CD4-positive, alpha-beta memory T cell (primary cell): Measurements from ENCODE around the gene ADGRL3. TPM values are rescaled to one million over a fixed set of nuclear protein-coding genes. Genes with fewer than 3 reads are reported as not detected.

Experiments
- CTCF ChIA-PET: fragments of 350-600 bp; sonication (Branson Sonifier 250); formaldehyde crosslinking; loops from one replicate; lab custom pipeline; 2021; ENCODE audit warnings: inconsistent platforms; ENCODE audit not compliant: partially characterized antibody; lab: Charles Lee
- POLR2A ChIA-PET: fragments of 350-600 bp; sonication (Branson Sonifier 250); formaldehyde crosslinking; loops from one replicate; lab custom pipeline; 2021; ENCODE audit not compliant: partially characterized antibody; lab: Charles Lee
- DNase-seq, 5 donors: peaks; one replicate each; pipeline versions ENCODE4 v3.0.0 to v3.0.0-alpha.2; 2020 to 2022; ENCODE audit warnings: mixed read lengths in 1 of 5
- H3K27ac ChIP-seq: one replicate; pipeline ENCODE4 v1.7.0; 2013; ENCODE audit warnings: low read depth, low read length
- H3K27me3 ChIP-seq: 2 replicates; pipeline ENCODE4 v1.7.0; 2013; ENCODE audit warnings: mild to moderate bottlenecking, low read length, moderate library complexity; ENCODE audit not compliant: insufficient read depth
- H3K36me3 ChIP-seq: 2 replicates; pipeline ENCODE4 v1.7.0; 2013; ENCODE audit warnings: mild to moderate bottlenecking, low read length, moderate library complexity; ENCODE audit not compliant: insufficient read depth
- H3K4me1 ChIP-seq: 2 replicates; pipeline ENCODE4 v1.7.0; 2013; ENCODE audit warnings: mild to moderate bottlenecking, low read length, moderate library complexity; ENCODE audit not compliant: insufficient read depth
- H3K4me3 ChIP-seq, 2 donors: one replicate each; pipeline ENCODE4 v1.7.0; 2013; ENCODE audit warnings: low read length in 2 of 2, mild to moderate bottlenecking in 1 of 2
- H3K9me3 ChIP-seq, 2 donors: one replicate each; pipeline ENCODE4 v1.7.0; 2013; ENCODE audit warnings: low read length in 2 of 2, control low read depth in 1 of 2; ENCODE audit not compliant: control insufficient read depth in 1 of 2
- H3K27ac Mint-ChIP-seq, 7 donors: one replicate each; pipeline ENCODE4 v1.8.0; 2020 to 2021; ENCODE audit warnings: mixed read lengths in 7 of 7, mild to moderate bottlenecking in 6 of 7, inconsistent platforms in 3 of 7, moderate library complexity in 3 of 7
- H3K27me3 Mint-ChIP-seq, 2 donors: one replicate each; pipeline ENCODE4 v1.8.0; 2020 to 2021; ENCODE audit warnings: mixed read lengths in 2 of 2
- H3K36me3 Mint-ChIP-seq, 2 donors: one replicate each; pipeline ENCODE4 v1.8.0; 2020 to 2021; ENCODE audit warnings: mixed read lengths in 2 of 2, inconsistent platforms in 1 of 2, mild to moderate bottlenecking in 1 of 2
- H3K4me1 Mint-ChIP-seq, 4 donors: one replicate each; pipeline ENCODE4 v1.8.0; 2020 to 2021; ENCODE audit warnings: mixed read lengths in 4 of 4, mild to moderate bottlenecking in 1 of 4
- H3K4me3 Mint-ChIP-seq, 8 donors: one replicate each; pipeline ENCODE4 v1.8.0; 2020 to 2021; ENCODE audit warnings: mixed read lengths in 8 of 8, mild to moderate bottlenecking in 7 of 8, moderate library complexity in 6 of 8, inconsistent platforms in 3 of 8
- H3K9me3 Mint-ChIP-seq, 8 donors: one replicate each; pipeline ENCODE4 v1.8.0; 2020 to 2021; ENCODE audit warnings: mixed read lengths in 8 of 8, mild to moderate bottlenecking in 5 of 8, inconsistent platforms in 3 of 8, moderate library complexity in 1 of 8
- intact Hi-C: fragments of 100-400 bp; cut with micrococcal nuclease; formaldehyde crosslinking; loops from one replicate; pipeline ENCODE4 v1.15.1; 2023
- polyA plus RNA-seq, 2 donors: library from polyadenylated mRNA; unstranded; fragments of 300-500 nt; fragmentation: Illumina TruSeq; gene quantifications; one replicate each; pipeline ENCODE4 v1.2.3, GENCODE V29; 2021
- total RNA-seq, 2 experiments: library from RNA; stranded (reverse); gene quantifications; one replicate each; pipeline ENCODE4 v1.2.3, GENCODE V29; 2021

Gene ADGRL3
- total and polyA plus RNA-seq, 4 experiments from 2014 or later: not detected

DNA sequence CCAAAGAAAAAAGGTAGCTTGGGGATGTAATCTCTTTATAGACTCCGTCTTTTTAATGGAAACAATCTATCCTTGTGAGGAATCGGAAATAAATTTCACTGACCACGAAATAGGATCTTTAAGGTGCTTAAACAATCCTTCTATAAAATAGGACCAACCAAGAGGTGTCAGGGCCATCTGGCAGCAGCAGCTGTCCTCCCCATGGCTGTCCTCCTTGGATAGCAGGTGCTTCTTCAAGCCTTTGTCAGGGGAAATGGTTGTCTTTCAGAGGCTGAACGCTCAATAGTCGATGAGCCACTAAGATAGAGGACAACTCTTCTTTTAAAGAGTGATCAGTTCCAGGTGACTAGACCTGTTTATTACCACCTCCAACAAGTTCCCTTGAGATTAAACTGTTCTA lies 231.0 kb downstream of the ADGRL3 start:
- DNase-seq: no peak
- Mint-ChIP-seq H3K27me3 (no peaks in the 10 kb centered on the region), H3K27ac (no peak overlapping the region), H3K4me1 (no peaks in the 10 kb centered on the region), H3K36me3 (no peaks in the 10 kb centered on the region), H3K9me3 (peaks cover 0 to 21% (median 9%) of the 10 kb centered on the region in 8 donors), H3K4me3 (no peak overlapping the region)
- Histone ChIP-seq H3K36me3 (no peaks in the 10 kb centered on the region), H3K27ac (no peak overlapping the region), H3K27me3 (no peaks in the 10 kb centered on the region), H3K9me3 (no peaks in the 10 kb centered on the region), H3K4me1 (no peaks in the 10 kb centered on the region), H3K4me3 (no peak overlapping the region)
- intact Hi-C loops: no loop called here
- ChIA-PET POLR2A (no interaction called here), CTCF (no interaction called here)

GRCh38 chr4:61437923-61438322 lies 237.8 kb downstream of the ADGRL3 start:
- no peak overlapping the region for H3K27ac Mint-ChIP-seq
- H3K36me3 Mint-ChIP-seq: no peaks in the 10 kb centered on the region
- H3K9me3 Mint-ChIP-seq: peaks cover 0 to 13% (median 7%) of the 10 kb centered on the region in 8 donors
- H3K4me1 Mint-ChIP-seq: no peaks in the 10 kb centered on the region
- Histone ChIP-seq H3K36me3 (no peaks in the 10 kb centered on the region), H3K4me1 (no peaks in the 10 kb centered on the region), H3K27ac (no peak overlapping the region), H3K4me3 (no peak overlapping the region), H3K9me3 (peaks cover 0 to 4% of the 10 kb centered on the region in 2 donors), H3K27me3 (no peaks in the 10 kb centered on the region)
- H3K4me3 Mint-ChIP-seq: no peak overlapping the region
- intact Hi-C loops: no loop called here
- no peaks in the 10 kb centered on the region for H3K27me3 Mint-ChIP-seq
- DNase-seq: no peak
- ChIA-PET POLR2A (no interaction called here), CTCF (no interaction called here)

- Histone ChIP-seq H3K27me3 (no peaks in the 10 kb centered on the region), H3K9me3 (peaks cover 0 to 4% of the 10 kb centered on the region in 2 donors), H3K4me1 (no peaks in the 10 kb centered on the region), H3K4me3 (no peak overlapping the region), H3K27ac (no peak overlapping the region), H3K36me3 (no peaks in the 10 kb centered on the region)
- Mint-ChIP-seq H3K4me1 (no peaks in the 10 kb centered on the region), H3K27ac (no peak overlapping the region), H3K36me3 (no peaks in the 10 kb centered on the region), H3K9me3 (peaks cover 0 to 14% (median 9%) of the 10 kb centered on the region in 8 donors), H3K4me3 (no peak overlapping the region), H3K27me3 (no peaks in the 10 kb centered on the region)
- ChIA-PET CTCF (no interaction called here), POLR2A (no interaction called here)
- DNase-seq: no peak
- intact Hi-C loops: no loop called here
These were observed 240.2 kb downstream of the ADGRL3 start for GRCh38 chr4:61440321-61440720.

DNA sequence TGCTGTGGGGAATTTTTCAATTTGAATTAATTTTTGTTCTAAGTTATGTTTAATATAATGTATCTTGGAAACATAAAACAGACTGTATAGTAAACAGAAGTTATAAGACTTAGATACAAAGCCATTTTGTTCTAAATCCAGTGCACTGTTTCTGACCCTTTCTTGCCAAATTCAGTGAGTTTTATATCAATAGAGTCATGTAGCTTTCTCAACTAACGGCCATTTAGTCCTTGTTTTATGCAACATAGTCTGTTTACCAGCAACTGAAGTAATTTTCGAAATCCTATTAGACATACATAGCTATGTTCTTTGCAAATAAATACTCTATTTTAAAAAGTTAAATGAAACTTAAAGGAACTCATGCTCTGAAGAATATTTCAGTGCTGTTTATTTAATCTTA lies 242.8 kb downstream of the ADGRL3 start:
- no peaks in the 10 kb centered on the region for H3K4me1 ChIP-seq
- no peak overlapping the region for H3K4me3 Mint-ChIP-seq
- no peaks in the 10 kb centered on the region for H3K36me3 Mint-ChIP-seq
- no peaks in the 10 kb centered on the region for H3K36me3 ChIP-seq
- H3K9me3 ChIP-seq: peaks cover 0 to 4% of the 10 kb centered on the region in 2 donors
- no peak overlapping the region for H3K27ac Mint-ChIP-seq
- intact Hi-C loops: no loop called here
- ChIA-PET POLR2A (no interaction called here), CTCF (no interaction called here)
- no peak for DNase-seq
- H3K9me3 Mint-ChIP-seq: peaks cover 0 to 20% (median 8%) of the 10 kb centered on the region in 8 donors
- H3K4me1 Mint-ChIP-seq: no peaks in the 10 kb centered on the region
- no peaks in the 10 kb centered on the region for H3K27me3 ChIP-seq
- no peak overlapping the region for H3K27ac ChIP-seq
- no peaks in the 10 kb centered on the region for H3K27me3 Mint-ChIP-seq
- no peak overlapping the region for H3K4me3 ChIP-seq

DNA sequence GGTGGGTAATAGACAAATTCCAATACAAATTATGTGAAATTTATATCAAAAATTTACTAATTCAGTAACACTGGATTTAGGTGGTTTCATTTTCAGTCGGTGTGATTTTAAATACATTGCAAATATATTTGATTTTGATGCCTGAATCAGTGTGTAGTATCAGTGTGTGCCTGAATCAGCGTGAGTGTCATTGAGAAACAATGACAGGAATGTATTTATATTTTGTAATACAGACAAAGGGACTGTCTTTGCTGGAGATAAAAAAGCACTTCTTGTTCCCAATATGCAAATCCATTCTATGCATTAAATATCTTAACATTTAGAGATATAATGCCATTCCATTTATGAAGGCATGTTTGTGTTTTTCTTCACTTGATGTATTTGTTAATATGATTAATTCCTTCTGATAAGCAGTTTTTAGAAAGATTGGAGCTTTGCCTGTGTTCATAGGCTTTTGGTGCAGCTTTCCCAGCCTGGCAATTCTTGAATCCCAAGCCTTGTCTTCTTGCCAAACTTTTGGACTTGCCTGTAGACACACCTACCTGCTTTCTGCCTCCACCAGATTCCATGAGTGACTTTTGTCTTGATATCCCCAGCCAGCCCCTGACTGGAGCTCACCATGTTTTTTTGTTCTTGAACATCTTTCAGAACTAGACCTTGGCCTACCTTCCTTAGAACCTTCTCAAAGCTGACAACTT lies 243.8 kb downstream of the ADGRL3 start:
- H3K27ac Mint-ChIP-seq: no peak overlapping the region
- Histone ChIP-seq H3K9me3 (peaks cover 0 to 4% of the 10 kb centered on the region in 2 donors), H3K27ac (no peak overlapping the region), H3K4me1 (no peaks in the 10 kb centered on the region), H3K4me3 (no peak overlapping the region), H3K27me3 (no peaks in the 10 kb centered on the region), H3K36me3 (no peaks in the 10 kb centered on the region)
- intact Hi-C loops: no loop called here
- POLR2A ChIA-PET: no interaction called here
- no peaks in the 10 kb centered on the region for H3K4me1 Mint-ChIP-seq
- CTCF ChIA-PET: no interaction called here
- DNase-seq: no peak
- H3K9me3 Mint-ChIP-seq: peaks cover 0 to 20% (median 7%) of the 10 kb centered on the region in 8 donors
- no peaks in the 10 kb centered on the region for H3K36me3 Mint-ChIP-seq
- no peaks in the 10 kb centered on the region for H3K27me3 Mint-ChIP-seq
- H3K4me3 Mint-ChIP-seq: no peak overlapping the region

- Histone ChIP-seq H3K4me1 (no peaks in the 10 kb centered on the region), H3K27me3 (no peaks in the 10 kb centered on the region), H3K36me3 (no peaks in the 10 kb centered on the region), H3K9me3 (peaks cover 0 to 1% of the 10 kb centered on the region in 2 donors), H3K4me3 (no peak overlapping the region), H3K27ac (no peak overlapping the region)
- no peak overlapping the region for H3K4me3 Mint-ChIP-seq
- peaks cover 0 to 25% (median 7%) of the 10 kb centered on the region in 8 donors for H3K9me3 Mint-ChIP-seq
- intact Hi-C loops: no loop called here
- no peaks in the 10 kb centered on the region for H3K27me3 Mint-ChIP-seq
- H3K27ac Mint-ChIP-seq: no peak overlapping the region
- no peaks in the 10 kb centered on the region for H3K4me1 Mint-ChIP-seq
- H3K36me3 Mint-ChIP-seq: no peaks in the 10 kb centered on the region
- CTCF ChIA-PET: no interaction called here
- no peak for DNase-seq
- POLR2A ChIA-PET: no interaction called here
These were observed 245.4 kb downstream of the ADGRL3 start for GRCh38 chr4:61445374-61446063.

DNA sequence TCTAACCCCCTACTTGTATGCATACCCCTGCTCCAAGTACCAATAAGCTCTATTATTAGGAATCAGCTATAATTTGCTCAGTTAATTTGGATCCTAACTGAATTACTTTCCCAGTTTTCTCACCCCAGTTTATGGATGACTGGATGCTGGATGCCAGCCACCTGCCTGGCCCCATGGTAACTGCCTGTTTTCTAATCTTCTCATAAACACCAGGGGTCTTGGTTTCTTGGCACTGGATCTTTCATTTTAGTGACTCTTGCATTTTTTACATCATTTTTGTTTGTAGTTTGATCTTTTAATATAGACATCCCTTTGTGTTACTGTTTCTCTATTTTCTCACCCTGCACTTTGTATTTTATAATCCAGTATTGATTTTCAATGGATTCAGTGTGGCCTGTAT lies 246.8 kb downstream of the ADGRL3 start:
- Mint-ChIP-seq H3K27me3 (no peaks in the 10 kb centered on the region), H3K4me1 (no peaks in the 10 kb centered on the region)
- CTCF ChIA-PET: interaction anchor here (0.8 kb wide), 1 partner anchor 15 kb away, joined by 3 read pairs; no protein-coding TSS in a partner anchor

More for the DNA sequence above, 246.8 kb downstream of the ADGRL3 start:
- no peak overlapping the region for H3K4me3 Mint-ChIP-seq
- H3K36me3 Mint-ChIP-seq: no peaks in the 10 kb centered on the region
- H3K9me3 Mint-ChIP-seq: peaks cover 0 to 25% (median 5%) of the 10 kb centered on the region in 8 donors
- no peak for DNase-seq
- no peak overlapping the region for H3K27ac Mint-ChIP-seq
- POLR2A ChIA-PET: no interaction called here
- intact Hi-C loops: no loop called here
- Histone ChIP-seq H3K27ac (no peak overlapping the region), H3K4me1 (no peaks in the 10 kb centered on the region), H3K36me3 (no peaks in the 10 kb centered on the region), H3K27me3 (no peaks in the 10 kb centered on the region), H3K4me3 (no peak overlapping the region), H3K9me3 (no peaks in the 10 kb centered on the region)
